Stimulated activated CD4-positive, alpha-beta T cell treated with anti-CD3 and anti-CD28 coated beads, Interleukin-2, amount 100 ng/mL, for 48 hours (primary cell): ENCODE results near the gene HBA1.
"Not testable (repeated sequence)": the region's sequence is repeated elsewhere in the genome, so short reads cannot be mapped to it uniquely, and the experiment has no call there.

Experiments
- DNase-seq, 2 donors: peaks; one replicate each; pipeline ENCODE4 v3.0.0-alpha.2; 2020

The HBA1 gene

GRCh38 chr16:176006-176405 is 474 bp upstream of the HBA1 start:
- DNase-seq = not testable (repeated sequence)

- no peak for DNase-seq
These were observed 928 bp downstream of the HBA1 start for GRCh38 chr16:177394-177822.

GRCh38 chr16:177981-178667 is 1.6 kb downstream of the HBA1 start:
- no peak for DNase-seq

DNA sequence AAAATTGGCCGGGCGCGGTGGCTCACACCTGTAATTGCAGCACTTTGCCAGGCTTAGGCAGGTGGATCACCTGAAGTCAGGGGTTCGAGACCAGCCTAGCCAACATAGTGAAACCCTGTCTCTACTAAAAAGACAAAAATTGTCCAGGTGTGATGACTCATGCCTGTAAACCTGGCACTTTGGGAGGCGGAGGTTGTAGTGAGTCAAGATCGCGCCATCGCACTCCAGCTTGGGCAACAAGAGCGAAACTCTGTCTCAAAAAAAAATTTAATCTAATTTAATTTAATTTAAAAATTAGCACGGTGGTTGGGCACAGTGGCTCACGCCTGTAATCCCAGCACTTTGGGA is 2.2 kb downstream of the HBA1 start:
- DNase-seq = no peak

DNA sequence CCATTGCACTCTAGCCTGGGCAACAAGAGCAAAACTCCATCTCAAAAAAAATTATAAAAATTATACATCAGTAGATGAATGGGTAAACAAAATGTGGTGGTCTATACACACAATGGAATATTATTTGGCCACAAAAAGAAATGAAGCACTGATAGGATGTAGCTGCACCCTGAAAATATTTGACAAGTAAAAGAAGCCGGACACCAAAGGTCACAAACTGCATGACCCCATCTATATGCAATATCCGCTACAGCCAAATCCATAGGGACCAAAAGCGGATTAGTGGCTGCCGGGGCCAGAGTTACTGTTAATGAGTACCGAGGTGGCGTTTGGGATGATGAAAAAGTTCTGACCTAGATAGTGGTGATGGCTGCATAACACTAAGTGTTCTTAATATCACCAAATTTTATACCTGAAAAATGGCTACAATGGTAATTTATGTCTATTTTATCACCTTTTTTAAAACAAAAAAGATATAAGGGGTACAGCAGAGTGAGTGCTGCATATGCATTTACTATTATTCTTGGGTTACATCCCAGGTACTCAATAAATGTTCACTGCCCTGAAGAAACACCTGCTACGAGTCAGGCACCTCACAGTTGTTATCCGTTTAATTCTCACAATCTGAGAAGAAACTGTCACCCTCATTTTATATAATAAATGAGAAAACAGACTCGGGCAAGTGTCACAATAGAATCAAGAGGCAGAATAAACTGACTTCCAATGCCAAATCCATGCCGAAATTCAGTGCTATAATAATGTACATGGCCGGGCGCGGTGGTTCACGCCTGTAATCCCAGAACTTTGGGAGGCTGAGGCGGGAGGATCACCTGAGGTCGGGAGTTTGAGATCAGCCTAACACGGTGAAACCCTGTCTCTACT is 3.0 kb downstream of the HBA1 start:
- no peak for DNase-seq

DNA sequence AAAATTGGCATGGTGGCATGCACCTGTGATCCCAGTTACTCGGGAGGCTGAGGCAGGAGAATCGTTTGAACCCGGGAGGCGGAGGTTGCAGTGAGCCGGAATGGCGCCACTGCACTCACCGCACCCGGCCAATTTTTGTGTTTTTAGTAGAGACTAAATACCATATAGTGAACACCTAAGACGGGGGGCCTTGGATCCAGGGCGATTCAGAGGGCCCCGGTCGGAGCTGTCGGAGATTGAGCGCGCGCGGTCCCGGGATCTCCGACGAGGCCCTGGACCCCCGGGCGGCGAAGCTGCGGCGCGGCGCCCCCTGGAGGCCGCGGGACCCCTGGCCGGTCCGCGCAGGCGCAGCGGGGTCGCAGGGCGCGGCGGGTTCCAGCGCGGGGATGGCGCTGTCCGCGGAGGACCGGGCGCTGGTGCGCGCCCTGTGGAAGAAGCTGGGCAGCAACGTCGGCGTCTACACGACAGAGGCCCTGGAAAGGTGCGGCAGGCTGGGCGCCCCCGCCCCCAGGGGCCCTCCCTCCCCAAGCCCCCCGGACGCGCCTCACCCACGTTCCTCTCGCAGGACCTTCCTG is 3.7 kb downstream of the HBA1 start, which contains the start of gene HBQ1:
HBQ1 (plus strand) TSS at position 359 of the 575 bp plus-strand sequence; CDS start at position 387, 28 bp downstream.
- peak; percentile 37 to 44 for DNase-seq

GRCh38 chr16:180681-181564 is 4.4 kb downstream of the HBA1 start:
- DNase-seq = peak; percentile 87 to 94

GRCh38 chr16:181565-182021 is 5.1 kb downstream of the HBA1 start:
- no peak for DNase-seq

DNA sequence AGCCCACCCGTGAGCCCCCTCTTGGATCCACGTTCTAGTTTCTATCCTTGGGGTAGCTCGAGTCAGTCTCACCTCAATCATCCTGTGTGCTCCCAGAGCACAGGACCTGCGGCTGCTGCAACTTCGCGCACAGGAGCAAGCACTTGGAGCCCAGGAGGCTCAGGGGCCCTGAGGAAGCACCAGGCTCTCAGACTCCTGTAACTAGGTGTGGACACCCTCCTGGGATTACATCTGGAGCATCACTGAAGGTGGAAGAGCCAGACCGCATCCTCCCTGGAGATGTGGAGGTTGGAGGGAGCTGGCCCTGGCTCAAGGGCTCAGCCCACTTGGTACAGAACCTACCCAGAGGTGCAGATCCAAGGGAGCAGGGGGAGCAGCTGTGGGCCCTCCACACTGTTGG is 6.5 kb downstream of the HBA1 start:
- no peak for DNase-seq

- no peak for DNase-seq
These were observed 8.7 kb downstream of the HBA1 start for GRCh38 chr16:185213-185612.

DNA sequence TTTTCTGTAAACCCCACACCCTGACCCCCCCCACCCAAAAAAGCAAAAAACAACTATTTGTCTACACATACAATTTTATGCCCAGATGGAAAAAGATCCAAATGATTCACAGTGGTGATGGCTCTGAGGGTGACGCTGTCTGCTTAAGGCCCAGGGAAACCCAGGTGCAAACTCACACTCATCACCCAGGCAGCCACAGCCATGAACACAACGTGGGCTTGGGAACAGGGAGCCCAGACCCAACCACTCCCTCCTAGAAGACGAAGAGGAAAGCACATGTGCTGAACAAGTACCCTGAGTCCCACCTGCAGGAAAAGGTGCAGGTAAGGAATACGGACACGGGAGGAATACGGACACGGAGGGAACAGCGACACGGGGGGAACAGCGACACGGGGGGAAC is 9.2 kb downstream of the HBA1 start:
- DNase-seq = no peak

GRCh38 chr16:187330-187729 is 10.8 kb downstream of the HBA1 start:
- no peak for DNase-seq

DNA sequence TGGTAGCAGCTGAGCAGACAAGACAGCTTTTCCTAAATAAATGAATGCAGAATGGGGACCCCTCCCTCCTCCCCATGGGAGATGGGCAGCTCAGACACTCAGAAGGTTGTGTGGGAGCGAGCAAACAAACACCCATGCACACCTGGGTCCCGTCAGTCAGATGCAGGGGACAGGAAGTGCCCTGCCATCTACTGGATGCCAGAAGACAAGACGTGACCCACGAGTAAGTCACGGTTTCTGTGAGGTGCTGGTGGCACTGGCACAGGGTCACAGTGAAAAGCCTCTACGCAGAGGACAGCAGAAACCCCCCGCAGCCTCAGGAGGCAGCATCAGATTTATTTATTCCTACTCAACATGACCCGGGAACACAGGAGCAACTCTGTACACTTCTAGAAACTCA is 12.2 kb downstream of the HBA1 start:
- no peak for DNase-seq

DNA sequence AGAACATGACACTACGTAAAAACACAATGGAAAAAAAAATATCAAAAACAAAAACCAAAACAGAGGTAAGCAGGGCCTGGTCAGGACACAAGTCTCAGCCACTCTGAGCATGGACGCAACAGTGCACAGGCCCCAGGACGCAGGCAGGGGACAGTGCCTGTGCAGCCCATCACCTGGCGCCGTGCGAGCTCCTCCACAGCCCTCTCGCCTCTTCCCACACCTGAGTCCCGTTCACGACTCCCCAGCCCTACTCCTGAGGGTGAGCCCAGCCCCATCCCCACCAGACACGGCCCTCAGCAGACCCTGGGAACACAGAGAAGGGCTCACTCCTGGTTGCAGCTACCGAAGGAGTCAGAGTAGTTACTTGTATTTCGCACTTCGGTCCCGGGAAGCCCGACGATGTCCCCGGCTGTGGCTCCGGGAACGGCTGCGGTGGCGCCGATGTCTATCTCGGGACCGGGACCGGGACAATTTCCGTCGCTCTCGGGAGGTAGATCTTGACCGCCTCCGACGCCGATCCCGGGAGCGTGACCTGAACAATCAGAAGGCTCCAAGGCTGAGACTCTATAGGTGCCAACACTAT is 13.2 kb downstream of the HBA1 start:
- no peak for DNase-seq

GRCh38 chr16:191831-192230 is 15.4 kb downstream of the HBA1 start:
- DNase-seq = no peak

DNA sequence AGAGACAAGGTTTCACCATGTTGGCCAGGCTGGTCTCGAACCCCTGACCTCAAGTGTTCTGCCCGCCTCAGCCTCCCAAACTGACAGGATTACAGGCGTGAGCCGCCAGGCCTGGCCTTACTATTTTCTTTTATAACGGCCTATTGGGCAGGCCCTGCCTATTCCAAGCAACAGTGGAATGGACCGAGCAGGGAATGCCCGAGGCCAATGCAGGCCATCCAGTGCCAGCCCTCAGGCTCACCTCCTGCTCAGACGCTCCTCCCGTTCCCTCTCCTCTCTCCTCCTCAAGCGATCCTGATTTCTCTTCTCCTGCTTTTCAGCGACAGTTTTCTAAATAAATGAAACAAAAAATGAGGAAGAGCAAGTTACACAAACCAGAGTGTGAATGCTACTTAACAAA is 16.2 kb downstream of the HBA1 start:
- no peak for DNase-seq

- no peak for DNase-seq
These were observed 17.0 kb downstream of the HBA1 start for GRCh38 chr16:193441-193840.

DNA sequence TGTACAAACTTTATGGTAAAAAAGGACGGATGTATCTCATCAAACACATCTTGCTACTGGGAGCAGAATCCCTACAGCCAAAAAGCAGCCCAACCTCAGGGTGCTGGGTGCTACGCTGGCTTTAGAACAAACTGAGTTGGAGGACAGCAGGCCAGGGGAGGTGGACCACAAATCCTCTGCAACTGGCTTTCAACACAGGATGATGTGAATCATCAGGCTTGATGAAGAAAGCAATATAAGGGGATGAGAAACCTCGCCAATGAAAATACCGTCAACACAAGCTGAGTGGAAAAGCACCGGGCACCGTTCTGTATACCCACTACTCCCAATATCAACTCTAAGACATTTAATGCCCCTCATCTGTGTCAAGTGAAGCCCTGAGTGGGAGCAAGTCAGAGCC is 18.0 kb downstream of the HBA1 start:
- DNase-seq = no peak

GRCh38 chr16:200388-200787 is 23.9 kb downstream of the HBA1 start:
- DNase-seq = no peak

- DNase-seq = no peak
These were observed 26.8 kb downstream of the HBA1 start for GRCh38 chr16:203246-203645.

- not testable (repeated sequence) for DNase-seq
These were observed 27.6 kb downstream of the HBA1 start for GRCh38 chr16:204046-204445.

GRCh38 chr16:209359-209758 is 32.9 kb downstream of the HBA1 start:
- DNase-seq = not testable (repeated sequence)
